Measurements from ENCODE around the gene FOXN3.

GRCh38 chr14:89444516-89445125 is 27.6 kb upstream of the FOXN3 start:
- TF ChIP-seq POLR2A (IDR thresholded peaks at IDR 0.05) (no peak), CTCF (IDR thresholded peaks at IDR 0.05) (no peak), EP300 (IDR thresholded peaks at IDR 0.05) (no peak)

Measured in ovary (tissue), 3 donors.